ENCODE measurements around the gene ZNF768. TPM values are rescaled to one million over a fixed set of nuclear protein-coding genes. Genes with fewer than 3 reads are reported as not detected.

ZNF768 gene
- total RNA-seq, 2 experiments from 2014 or later, result 8.3 to 9.2 TPM

DNA sequence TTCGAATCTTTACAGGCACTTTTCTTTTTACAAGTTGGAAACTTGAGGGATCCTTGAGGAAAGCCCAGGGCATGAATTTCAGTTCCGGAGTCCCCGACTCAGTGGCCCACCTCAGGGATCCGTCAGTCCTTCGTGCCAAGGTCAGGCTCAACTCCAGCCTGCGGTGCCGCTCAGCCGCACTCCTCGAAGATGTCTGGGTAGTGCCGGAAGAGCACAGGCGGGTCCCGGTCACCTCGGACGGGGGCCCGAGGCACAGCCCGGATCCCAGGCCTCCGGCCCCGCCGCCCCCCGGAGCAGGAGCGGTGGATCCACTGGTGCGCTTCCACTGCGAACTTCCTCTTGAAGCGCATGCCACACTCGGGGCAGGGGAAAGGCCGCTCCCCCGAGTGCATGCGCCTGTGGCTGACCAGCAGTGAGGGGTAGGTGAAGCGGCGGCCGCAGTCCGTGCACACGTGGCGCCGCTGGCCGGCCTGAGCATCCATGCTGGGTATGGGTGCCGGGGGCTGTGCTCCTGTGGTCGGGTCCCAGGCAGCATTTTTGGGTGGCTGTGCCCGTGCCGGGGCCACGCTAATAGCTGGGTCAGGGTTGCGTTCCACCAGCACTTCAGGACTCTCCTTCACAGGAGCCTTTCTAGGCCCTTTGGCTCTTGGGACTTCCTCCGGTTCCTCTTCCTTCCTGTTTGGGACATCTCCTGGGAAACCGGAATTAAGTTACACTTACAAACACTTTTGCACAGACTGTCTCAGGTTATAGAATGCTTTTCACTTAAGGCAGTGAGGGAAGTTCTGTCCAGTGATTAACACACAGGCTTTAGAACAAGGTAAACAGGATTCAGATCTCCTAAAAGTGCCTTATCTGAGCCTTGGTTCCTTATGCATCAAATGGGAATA lies 43.6 kb upstream of the ZNF768 start:
- no peak overlapping the region for H3K27ac Mint-ChIP-seq

DNA sequence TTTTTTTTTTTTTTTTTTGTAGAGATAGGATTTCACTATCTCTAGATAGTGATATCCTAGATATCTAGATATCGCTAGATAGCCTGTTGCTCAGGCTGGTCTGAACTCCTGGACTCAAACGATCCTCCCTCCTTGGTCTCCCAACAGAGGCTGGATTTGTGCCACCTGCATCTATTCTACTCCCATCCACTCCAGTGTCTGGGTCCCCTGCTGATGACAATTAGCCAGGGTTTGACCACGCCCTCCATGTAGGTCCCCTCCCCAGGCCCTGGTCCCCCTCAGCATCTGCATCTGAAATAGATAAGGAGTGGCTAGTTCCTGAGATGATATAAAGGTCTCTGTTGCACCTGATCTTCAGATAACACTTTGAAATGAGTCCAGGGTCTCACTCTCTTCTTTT lies 42.9 kb upstream of the ZNF768 start:
- no peak overlapping the region for H3K4me3 Mint-ChIP-seq
- no peaks in the 10 kb centered on the region for H3K9me3 Mint-ChIP-seq
- H3K27me3 Mint-ChIP-seq, result no peaks in the 10 kb centered on the region
- ChIA-PET CTCF (interaction anchor here (1.2 to 2.7 kb wide), 2 partner anchors 11 to 35 kb away, joined by 4 to 16 read pairs; partner anchors contain the start of genes ZNF747 and ZNF764), POLR2A (interaction anchor here (1.2 to 4.0 kb wide), 3 partner anchors 11 to 95 kb away, joined by 3 to 35 read pairs (median 27); partner anchors contain the start of genes ZNF747 and ZNF764)
- ATAC-seq, result no peak
- no peak overlapping the region for H3K27ac Mint-ChIP-seq
- peaks cover 3% of the 10 kb centered on the region for H3K36me3 Mint-ChIP-seq (ENCODE audit: low read depth)
- intact Hi-C loops (cut with micrococcal nuclease), result no loop called here
- no peak for DNase-seq
- TF ChIP-seq, protein P1, sequence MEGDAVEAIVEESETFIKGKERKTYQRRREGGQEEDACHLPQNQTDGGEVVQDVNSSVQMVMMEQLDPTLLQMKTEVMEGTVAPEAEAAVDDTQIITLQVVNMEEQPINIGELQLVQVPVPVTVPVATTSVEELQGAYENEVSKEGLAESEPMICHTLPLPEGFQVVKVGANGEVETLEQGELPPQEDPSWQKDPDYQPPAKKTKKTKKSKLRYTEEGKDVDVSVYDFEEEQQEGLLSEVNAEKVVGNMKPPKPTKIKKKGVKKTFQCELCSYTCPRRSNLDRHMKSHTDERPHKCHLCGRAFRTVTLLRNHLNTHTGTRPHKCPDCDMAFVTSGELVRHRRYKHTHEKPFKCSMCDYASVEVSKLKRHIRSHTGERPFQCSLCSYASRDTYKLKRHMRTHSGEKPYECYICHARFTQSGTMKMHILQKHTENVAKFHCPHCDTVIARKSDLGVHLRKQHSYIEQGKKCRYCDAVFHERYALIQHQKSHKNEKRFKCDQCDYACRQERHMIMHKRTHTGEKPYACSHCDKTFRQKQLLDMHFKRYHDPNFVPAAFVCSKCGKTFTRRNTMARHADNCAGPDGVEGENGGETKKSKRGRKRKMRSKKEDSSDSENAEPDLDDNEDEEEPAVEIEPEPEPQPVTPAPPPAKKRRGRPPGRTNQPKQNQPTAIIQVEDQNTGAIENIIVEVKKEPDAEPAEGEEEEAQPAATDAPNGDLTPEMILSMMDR (IDR thresholded peaks at IDR 0.05), result no peak
- peaks cover 39% of the 10 kb centered on the region for H3K4me1 Mint-ChIP-seq (ENCODE audit: low read depth)

More for the DNA sequence above, 43.6 kb upstream of the ZNF768 start:
- Mint-ChIP-seq H3K4me3 (peak overlapping the region; percentile 92), H3K36me3 (ENCODE audit: low read depth) (peaks cover 3% of the 10 kb centered on the region), H3K27me3 (no peaks in the 10 kb centered on the region), H3K4me1 (ENCODE audit: low read depth) (peaks cover 44% of the 10 kb centered on the region), H3K9me3 (no peaks in the 10 kb centered on the region)
- POLR2A ChIA-PET, result interaction anchor here (0.6 to 3.3 kb wide), 9 partner anchors 12 to 610 kb away, joined by 3 to 42 read pairs (median 4); partner anchors contain the start of genes DCTPP1, FUS, ZNF747 and ZNF764
- DNase-seq (no peak), ATAC-seq (no peak)
- intact Hi-C loops (cut with micrococcal nuclease), result no loop called here
- TF ChIP-seq, protein P1 (IDR thresholded peaks at IDR 0.05), result no peak
- CTCF ChIA-PET, result interaction anchor here (2.6 kb wide), 1 partner anchor 35 kb away, joined by 22 read pairs; the partner anchor contains the start of gene ZNF747

DNA sequence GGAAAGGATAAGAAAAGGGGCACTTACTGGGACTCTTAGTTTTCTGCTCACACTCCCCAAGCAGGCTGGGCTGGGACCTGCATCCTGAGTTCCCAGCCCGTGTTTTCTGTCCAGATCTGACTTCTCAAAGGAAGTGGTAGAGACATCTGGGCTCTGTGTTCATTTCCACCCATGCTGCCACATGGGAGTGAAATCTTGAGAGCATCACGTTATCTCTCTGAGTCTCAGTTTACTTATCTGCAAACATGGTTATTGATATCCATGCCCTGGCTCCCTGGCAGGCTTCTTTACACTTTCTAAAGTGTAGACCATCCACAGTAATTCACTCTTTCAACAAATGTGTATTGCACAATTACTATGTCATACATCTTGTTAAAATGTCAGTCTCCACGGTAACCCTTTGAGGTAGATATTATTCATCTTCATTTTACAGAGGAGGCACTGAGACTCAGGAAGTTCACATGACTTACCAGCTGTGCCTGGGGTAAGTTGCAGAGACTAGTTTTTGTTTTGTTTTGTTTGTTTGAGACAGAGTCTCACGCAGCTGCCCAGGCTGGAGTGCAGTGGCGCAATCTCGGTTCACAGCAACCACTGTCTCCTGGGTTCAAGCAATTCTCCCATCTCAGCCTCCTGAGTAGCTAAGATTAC lies 41.7 kb upstream of the ZNF768 start:
- H3K27me3 Mint-ChIP-seq, result no peaks in the 10 kb centered on the region
- H3K4me1 Mint-ChIP-seq (ENCODE audit: low read depth), result peaks cover 35% of the 10 kb centered on the region
- DNase-seq (peak; percentile 72), ATAC-seq (peak; percentile 36)
- intact Hi-C loops (cut with micrococcal nuclease), result no loop called here
- peak overlapping the region; percentile 64 for H3K4me3 Mint-ChIP-seq
- H3K9me3 Mint-ChIP-seq, result no peaks in the 10 kb centered on the region
- H3K27ac Mint-ChIP-seq, result peak overlapping the region; percentile 92
- ChIA-PET CTCF (interaction anchor here (0.8 to 2.7 kb wide), 4 partner anchors 10 to 61 kb away, joined by 3 to 16 read pairs (median 4); partner anchors contain the start of genes ZNF747 and ZNF764), POLR2A (interaction anchor here (1.1 to 4.0 kb wide), 6 partner anchors 9 to 94 kb away, joined by 3 to 35 read pairs (median 7); partner anchors contain the start of genes ZNF747, ZNF764 and ZNF785)
- H3K36me3 Mint-ChIP-seq (ENCODE audit: low read depth), result peaks cover 3% of the 10 kb centered on the region
- TF ChIP-seq, protein P1 (IDR thresholded peaks at IDR 0.05), result no peak

DNA sequence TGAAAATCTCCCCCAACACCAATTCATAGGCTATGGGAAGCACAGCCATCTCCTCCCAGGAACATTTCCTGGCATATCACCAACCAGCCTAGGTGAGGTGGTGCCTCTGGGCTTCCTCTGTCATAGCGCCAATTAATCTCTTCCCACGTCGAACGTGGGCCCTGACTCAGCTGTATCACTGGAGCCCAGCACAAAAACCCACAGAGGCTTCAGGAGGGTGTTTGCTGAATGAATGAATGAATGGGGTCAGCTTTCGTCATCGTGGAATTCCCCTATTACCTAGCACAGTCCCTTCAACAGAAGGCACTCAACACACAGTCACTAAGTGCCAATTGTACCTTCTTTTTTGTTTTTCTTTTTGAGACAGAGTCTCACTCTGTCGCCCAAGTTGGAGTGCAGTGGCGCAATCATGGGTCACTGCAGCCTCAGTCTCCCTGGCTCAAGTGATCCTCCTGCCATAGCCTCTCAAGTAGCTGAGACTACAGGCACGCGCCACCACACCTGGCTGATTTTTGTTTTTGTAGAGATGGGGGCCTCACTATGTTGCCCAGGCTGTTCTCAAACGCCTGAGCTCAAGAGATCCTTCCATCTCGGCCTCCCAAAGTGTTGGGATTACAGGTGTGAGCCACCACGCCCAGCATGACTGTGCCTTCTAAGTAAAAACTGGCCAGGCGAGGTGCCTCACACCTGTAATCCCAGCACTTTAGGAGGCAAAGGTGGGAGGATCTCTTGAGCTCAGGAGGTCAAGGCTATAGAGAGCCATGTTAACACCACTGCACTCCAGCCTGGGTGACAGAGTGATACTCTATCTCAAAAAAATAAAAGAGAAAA lies 41.0 kb upstream of the ZNF768 start:
- H3K4me3 Mint-ChIP-seq, result peak overlapping the region; percentile 21
- no peaks in the 10 kb centered on the region for H3K27me3 Mint-ChIP-seq
- ChIA-PET POLR2A (interaction anchor here (0.9 to 4.0 kb wide), 6 partner anchors 9 to 32 kb away, joined by 3 to 35 read pairs (median 7); partner anchors contain the start of genes ZNF747, ZNF764 and ZNF785), CTCF (interaction anchor here (0.8 to 2.7 kb wide), 5 partner anchors 10 to 62 kb away, joined by 3 to 16 read pairs (median 4); partner anchors contain the start of genes ZNF747 and ZNF764)
- DNase-seq (peak; percentile 77), ATAC-seq (peak; percentile 29)
- H3K27ac Mint-ChIP-seq, result peak overlapping the region; percentile 92
- TF ChIP-seq, protein P1 (IDR thresholded peaks at IDR 0.05), result no peak
- intact Hi-C loops (cut with micrococcal nuclease), result no loop called here
- H3K4me1 Mint-ChIP-seq (ENCODE audit: low read depth), result peaks cover 34% of the 10 kb centered on the region
- H3K9me3 Mint-ChIP-seq, result no peaks in the 10 kb centered on the region
- H3K36me3 Mint-ChIP-seq (ENCODE audit: low read depth), result peaks cover 3% of the 10 kb centered on the region

Data from activated CD8-positive, alpha-beta T cell treated with anti-CD3 and anti-CD28 coated beads for 36 hours (primary cell).